KMS-11 (cell line): ENCODE measurements around the gene RPGRIP1L.

Source experiments
- H2AFZ ChIP-seq: fragments of 200-600 bp; sonication (generic); 2 replicates; pipeline ENCODE4 v1.6.1; 2016; ENCODE audit warnings: antibody characterized with exemption, mixed run types, low read depth
- H3K27ac ChIP-seq: fragments of 200-600 bp; sonication (generic); 2 replicates; pipeline ENCODE4 v1.6.1; 2016; ENCODE audit warnings: mild to moderate bottlenecking, mixed run types
- H3K27me3 ChIP-seq: fragments of 200-600 bp; sonication (generic); 2 replicates; pipeline ENCODE4 v1.6.1; 2017; ENCODE audit warnings: mild to moderate bottlenecking, low read depth, mixed run types, moderate library complexity; ENCODE audit not compliant: insufficient read depth
- H3K36me3 ChIP-seq: fragments of 200-600 bp; sonication (generic); 2 replicates; pipeline ENCODE4 v1.6.1; 2017; ENCODE audit warnings: mild to moderate bottlenecking, mixed run types; ENCODE audit not compliant: insufficient read depth
- H3K4me1 ChIP-seq: fragments of 200-600 bp; sonication (generic); 2 replicates; pipeline ENCODE4 v1.6.1; 2016; ENCODE audit warnings: mild to moderate bottlenecking, low read depth, mixed run types; ENCODE audit not compliant: poor library complexity, severe bottlenecking
- H3K4me2 ChIP-seq: fragments of 200-600 bp; sonication (generic); 2 replicates; pipeline ENCODE4 v1.7.0; 2016; ENCODE audit warnings: mild to moderate bottlenecking, mixed run types
- H3K4me3 ChIP-seq: fragments of 200-600 bp; sonication (generic); IDR thresholded peaks from 2 replicates; pipeline ENCODE4 v1.6.1; 2017; ENCODE audit warnings: low read depth, low read length, mixed read lengths; ENCODE audit not compliant: insufficient read depth
- H3K79me2 ChIP-seq: fragments of 200-600 bp; sonication (generic); 2 replicates; pipeline ENCODE4 v1.6.1; 2016; ENCODE audit warnings: low read depth, mixed run types; ENCODE audit not compliant: insufficient read depth
- H3K9ac ChIP-seq: fragments of 200-600 bp; sonication (generic); 2 replicates; pipeline ENCODE4 v1.6.1; 2016; ENCODE audit warnings: mild to moderate bottlenecking, mixed run types
- H4K20me1 ChIP-seq: fragments of 200-600 bp; sonication (generic); 2 replicates; pipeline ENCODE4 v1.6.1; 2016; ENCODE audit warnings: mild to moderate bottlenecking, mixed run types; ENCODE audit not compliant: insufficient read depth
- CTCF ChIP-seq: fragments of 200-600 bp; sonication (generic); conservative IDR thresholded peaks from 2 replicates; pipeline ENCODE4 v1.6.1; 2017; ENCODE audit warnings: low read depth, mild to moderate bottlenecking, antibody characterized with exemption, low read length, moderate library complexity, mixed read lengths

Gene RPGRIP1L

DNA sequence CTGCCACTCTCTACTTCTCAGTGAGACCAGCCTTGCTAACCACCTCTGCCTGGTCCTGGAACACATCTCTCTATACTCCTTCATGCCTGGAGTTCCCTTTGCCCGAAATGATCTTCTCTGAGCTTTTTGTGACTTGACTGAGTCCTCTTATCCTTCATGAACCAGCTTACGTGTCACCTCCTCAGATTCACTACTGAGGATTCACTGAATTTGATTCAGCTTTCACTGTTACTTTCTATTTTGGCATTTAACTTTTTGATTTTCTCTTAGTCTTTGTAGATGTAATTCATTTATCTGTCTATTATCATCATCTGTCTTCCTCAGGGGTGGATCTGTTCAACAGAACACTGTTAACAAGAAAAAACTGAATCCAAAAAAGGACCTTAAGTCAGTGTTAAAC lies 95.6 kb downstream of the RPGRIP1L start:
- H3K4me3 ChIP-seq, result no peak overlapping the region
- H3K36me3 ChIP-seq, result no peaks in the 10 kb centered on the region
- no peaks in the 10 kb centered on the region for H4K20me1 ChIP-seq
- no peak for TF ChIP-seq CTCF
- no peak overlapping the region for H3K4me2 ChIP-seq
- H3K9ac ChIP-seq, result no peak overlapping the region
- H3K27ac ChIP-seq, result no peak overlapping the region
- H3K4me1 ChIP-seq, result no peaks in the 10 kb centered on the region
- no peaks in the 10 kb centered on the region for H3K27me3 ChIP-seq
- H2AFZ ChIP-seq, result no peak overlapping the region
- no peaks in the 10 kb centered on the region for H3K79me2 ChIP-seq

GRCh38 chr16:53605831-53606400 lies 97.7 kb downstream of the RPGRIP1L start:
- H3K27ac ChIP-seq, result no peak overlapping the region
- no peak overlapping the region for H2AFZ ChIP-seq

GRCh38 chr16:53605356-53605755 lies 98.3 kb downstream of the RPGRIP1L start:
- H3K4me2 ChIP-seq, result no peak overlapping the region
- H3K36me3 ChIP-seq, result no peaks in the 10 kb centered on the region
- H3K27ac ChIP-seq, result no peak overlapping the region
- no peak overlapping the region for H3K4me3 ChIP-seq
- H3K79me2 ChIP-seq, result no peaks in the 10 kb centered on the region
- H3K4me1 ChIP-seq, result no peaks in the 10 kb centered on the region
- H3K27me3 ChIP-seq, result no peaks in the 10 kb centered on the region
- H3K9ac ChIP-seq, result no peak overlapping the region
- no peak for TF ChIP-seq CTCF
- no peak overlapping the region for H2AFZ ChIP-seq
- H4K20me1 ChIP-seq, result no peaks in the 10 kb centered on the region

More at GRCh38 chr16:53605831-53606400, 97.7 kb downstream of the RPGRIP1L start:
- no peak overlapping the region for H3K4me3 ChIP-seq
- no peak for TF ChIP-seq CTCF
- no peak overlapping the region for H3K9ac ChIP-seq
- H3K79me2 ChIP-seq, result no peaks in the 10 kb centered on the region
- no peaks in the 10 kb centered on the region for H3K36me3 ChIP-seq
- no peaks in the 10 kb centered on the region for H3K4me1 ChIP-seq
- H3K4me2 ChIP-seq, result no peak overlapping the region
- H3K27me3 ChIP-seq, result no peaks in the 10 kb centered on the region
- no peaks in the 10 kb centered on the region for H4K20me1 ChIP-seq

DNA sequence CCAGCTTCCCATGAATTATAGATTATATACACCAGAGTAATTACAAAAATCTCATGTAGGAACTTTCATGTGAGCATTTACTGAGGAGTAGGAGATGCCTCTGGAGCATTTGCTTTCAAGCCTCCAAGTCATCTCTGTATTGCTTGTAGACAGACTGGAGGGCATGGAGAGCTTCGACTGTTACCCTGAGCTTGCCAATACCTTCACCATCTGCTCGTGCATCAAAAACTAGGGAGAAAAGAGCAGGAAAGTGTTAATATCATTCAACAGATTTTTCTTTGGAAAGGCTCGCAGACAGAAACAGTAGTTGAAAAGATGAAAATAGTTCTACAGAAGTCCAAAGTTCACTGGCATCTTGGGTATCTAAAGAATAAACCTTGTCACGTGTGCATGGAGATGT lies 101.7 kb downstream of the RPGRIP1L start:
- H3K4me2 ChIP-seq, result no peak overlapping the region
- no peak overlapping the region for H2AFZ ChIP-seq
- no peaks in the 10 kb centered on the region for H3K27me3 ChIP-seq
- H3K4me3 ChIP-seq, result no peak overlapping the region
- no peak overlapping the region for H3K27ac ChIP-seq
- no peak overlapping the region for H3K9ac ChIP-seq
- no peaks in the 10 kb centered on the region for H3K4me1 ChIP-seq
- no peaks in the 10 kb centered on the region for H4K20me1 ChIP-seq
- no peaks in the 10 kb centered on the region for H3K36me3 ChIP-seq
- H3K79me2 ChIP-seq, result no peaks in the 10 kb centered on the region
- TF ChIP-seq CTCF, result no peak
